Heart right ventricle (tissue), 16 donors: ENCODE data around the gene MS4A13. TPM values are rescaled to one million over a fixed set of nuclear protein-coding genes. Genes with fewer than 3 reads are reported as not detected.

Experiments used
- ATAC-seq, 8 donors: fragments of 200-7000 bp; cut with Tn5 transposase; one replicate each; pipeline ENCODE4 v1.9.1; 2020; ENCODE audit warnings: mild to moderate bottlenecking in 8 of 8, moderate library complexity in 8 of 8, moderate number of reproducible peaks in 1 of 8
- DNase-seq, 2 donors: peaks; one replicate each; pipeline ENCODE4 v3.0.0-alpha.2; 2020
- H3K27ac ChIP-seq, 10 donors: fragments of 200-600 bp; sonication (generic) in 2 of 10; one replicate each; pipeline versions ENCODE4 v1.5.0 to v1.8.0; 2020 to 2022; ENCODE audit warnings: mild to moderate bottlenecking in 3 of 10
- H3K27me3 ChIP-seq, 7 donors: fragments of 200-600 bp; one replicate each; pipeline ENCODE4 v1.8.0; 2021 to 2022; ENCODE audit warnings: mild to moderate bottlenecking in 2 of 7
- H3K36me3 ChIP-seq, 9 donors: fragments of 200-600 bp; sonication (generic) in 1 of 9; one replicate each; pipeline versions ENCODE4 v1.5.0 to v1.8.0; 2020 to 2022; ENCODE audit warnings: mild to moderate bottlenecking in 2 of 9
- H3K4me1 ChIP-seq, 9 donors: fragments of 200-600 bp; sonication (generic) in 1 of 9; one replicate each; pipeline versions ENCODE4 v1.5.0 to v1.8.0; 2020 to 2022; ENCODE audit warnings: mild to moderate bottlenecking in 4 of 9
- H3K4me3 ChIP-seq, 10 donors: fragments of 200-600 bp; sonication (generic) in 2 of 10; one replicate each; pipeline versions ENCODE4 v1.5.0 to v1.8.0; 2020 to 2022; ENCODE audit warnings: mild to moderate bottlenecking in 7 of 10, moderate library complexity in 2 of 10
- H3K9me3 ChIP-seq, 11 donors: fragments of 200-600 bp in 10 of 11; sonication (generic) in 2 of 11; one replicate each; pipeline versions ENCODE4 v1.5.0 to v1.8.0; 2013 to 2022; ENCODE audit warnings: mild to moderate bottlenecking in 2 of 11, control low read depth in 1 of 11, moderate library complexity in 1 of 11
- CTCF ChIP-seq, 9 donors: fragments of 200-600 bp; sonication (generic) in 2 of 9; IDR thresholded peaks; one replicate each; pipeline versions ENCODE4 v1.5.0 to v1.8.0; 2021 to 2022; ENCODE audit warnings: antibody characterized with exemption in 9 of 9, mild to moderate bottlenecking in 5 of 9, moderate library complexity in 1 of 9
- WGBS, 2 donors: extraction: QIAGEN DNeasy Blood & Tissue Kit; methylation state at CpG; one replicate each; pipeline ENCODE4 v1.1.7; 2013; ENCODE audit warnings: inconsistent platforms in 1 of 2; 5-methylcytosine and 5-hydroxymethylcytosine counted together
- intact Hi-C, 10 donors: fragments of 100-400 bp; cut with DNase I; formaldehyde crosslinking; loops; one replicate each; pipeline versions ENCODE4 v1.11.1 to v1.14.2; 2022
- polyA plus RNA-seq, 2 donors: library from polyadenylated mRNA; stranded (reverse); fragments of 200-250 nt; gene quantifications; one replicate each; pipeline ENCODE4 v1.2.3, GENCODE V29; 2013
- total RNA-seq, 10 donors: library from RNA; stranded (reverse); fragmentation: NEBNext Ultra II Directional in 3 of 10; extraction: Animal tissue kit (Norgen Biotek cat#: 25700) in 3 of 10; gene quantifications; one replicate each; pipeline versions ENCODE4 v1.2.1 to v1.2.4, GENCODE V29; 2021 to 2023
- donor health status: Arrhythmogenic right ventricular cardiomyopathy.
- donor health status: ischemic (EF 13 %, LVEDD 7.1; RV severe dilation, severe dysfunction).
- donor health status: healthy with polysubstance abuse.
- donor health status: DM: no; HTN: yes; CAD: no.
- donor health status: DM: no; HTN: no; CAD: no.
- donor health status: ischemic (EF 25% LVEDD 6.9; RV normal size, moderate dysfunction).
- donor health status: ischemic (EF 25% LVEDD 5.7; RV mildly dilated, moderate dysfunction).
- donor health status: healthy.
- donor health status: DM: yes; HTN: yes; CAD: no.
- donor health status: Ischemic cardiomyopathy.
- donor health status: ischemic (EF 35%, LVEDD 5.7; RV mildly dilated, moderate dysfunction).
- donor health status: nonischemic (EF 11% LVEDD 7.7; RV severe dilation, severe dysfunction).
- donor health status: DM: yes; HTN: yes; CAD: no.
- donor health status: PGD.
- donor health status: ischemic (EF 29% LVEDD 5.4; RV normal size, mild dysfunction).
- donor health status: nonischemic (EF 23%, LVEDD 6.1; RV moderate dilation, normal function).

MS4A13 gene
- total and polyA plus RNA-seq, 12 donors: not detected

GRCh38 chr11:60482361-60482760 lies 32.8 kb upstream of the MS4A13 start:
- peaks cover 0 to 7% (median 0%) of the 10 kb centered on the region in 9 donors for H3K4me1 ChIP-seq
- DNase-seq (no peak), ATAC-seq (peak in 4 of 8 donors; percentile 33 to 52 (median 38))
- no peak for TF ChIP-seq CTCF (IDR thresholded peaks at IDR 0.05)
- H3K27ac ChIP-seq: peak overlapping the region in 1 of 10 donors; percentile 10
- intact Hi-C loops: no loop called here
- H3K4me3 ChIP-seq: no peak overlapping the region
- H3K27me3 ChIP-seq: no peaks in the 10 kb centered on the region
- 27 to 30% methylated on average over 2 of the region's 2 CpGs for WGBS, 2 donors
- no peaks in the 10 kb centered on the region for H3K36me3 ChIP-seq
- H3K9me3 ChIP-seq: no peaks in the 10 kb centered on the region

GRCh38 chr11:60485987-60486386 lies 29.2 kb upstream of the MS4A13 start:
- Histone ChIP-seq H3K27me3 (peaks cover 0 to 7% (median 0%) of the 10 kb centered on the region in 7 donors), H3K27ac (no peak overlapping the region), H3K4me3 (no peak overlapping the region), H3K4me1 (peaks cover 0 to 7% (median 0%) of the 10 kb centered on the region in 9 donors), H3K9me3 (no peaks in the 10 kb centered on the region), H3K36me3 (no peaks in the 10 kb centered on the region)
- peak in 2 of 9 donors; percentile 11 to 41 for TF ChIP-seq CTCF (IDR thresholded peaks at IDR 0.05)
- no peak for DNase-seq
- intact Hi-C loops: no loop called here
- ATAC-seq: no peak
- WGBS, 2 donors: 63 to 65% methylated on average over 5 of the region's 5 CpGs

- Histone ChIP-seq H3K36me3 (no peaks in the 10 kb centered on the region), H3K9me3 (no peaks in the 10 kb centered on the region), H3K4me3 (no peak within 1 kb of the TSS), H3K4me1 (no peaks in the 10 kb centered on the region), H3K27ac (no peak within 1 kb of the TSS), H3K27me3 (peaks cover 0 to 7% (median 0%) of the 10 kb centered on the region in 7 donors)
- WGBS, 2 donors: 71 to 80% methylated on average over 4 of the region's 4 CpGs
- DNase-seq: no peak
- ATAC-seq: no peak
- intact Hi-C loops: no loop called here
- no peak for TF ChIP-seq CTCF (IDR thresholded peaks at IDR 0.05)
Observed at GRCh38 chr11:60492488-60493009, 22.6 kb upstream of the MS4A13 start, which contains the start of gene MS4A12. Gene MS4A12, plus strand, starts transcription at chr11:60492778. Its CDS starts 4,541 bp downstream, at chr11:60497319.

- Histone ChIP-seq H3K27me3 (peaks cover 0 to 7% (median 0%) of the 10 kb centered on the region in 7 donors), H3K9me3 (no peaks in the 10 kb centered on the region), H3K4me1 (no peaks in the 10 kb centered on the region), H3K4me3 (no peak overlapping the region), H3K27ac (no peak overlapping the region), H3K36me3 (no peaks in the 10 kb centered on the region)
- WGBS, 2 donors: 71 to 78% methylated on average over 2 of the region's 2 CpGs
- intact Hi-C loops: no loop called here
- no peak for DNase-seq
- TF ChIP-seq CTCF (IDR thresholded peaks at IDR 0.05): no peak
- no peak for ATAC-seq
Observed at GRCh38 chr11:60493454-60493853, 21.7 kb upstream of the MS4A13 start.
